IMR-90 (cell line): Measurements from ENCODE around the gene BCAS1. TPM values are rescaled to one million over a fixed set of nuclear protein-coding genes. Genes with fewer than 3 reads are reported as not detected.

ENCODE experiments used
- ATAC-seq: fragments of 200-7000 bp; cut with Tn5 transposase; 2 replicates; pipeline ENCODE4 v1.9.1; 2020; ENCODE audit warnings: low read depth, mild to moderate bottlenecking, moderate library complexity
- BruUV-seq: library from RNA; stranded (reverse); fragments of 400-500 nt; replicated peaks from 2 replicates; lab custom pipeline; 2021; lab: Mats Ljungman, UMichigan
- CTCF ChIA-PET: fragments of 300-600 bp; formaldehyde crosslinking; extraction: SDS; loops from one replicate; lab custom pipeline; 2021; ENCODE audit warnings: antibody characterized with exemption; lab: Yijun Ruan, JAX
- POLR2A ChIA-PET: fragments of 300-600 bp; sonication (Branson Sonifier 250); formaldehyde crosslinking; loops from one replicate; lab custom pipeline; 2022; ENCODE audit warnings: antibody characterized with exemption; ENCODE audit not compliant: unreplicated experiment; lab: Charles Lee
- DNase-seq: peaks from one replicate; pipeline ENCODE4 v3.0.0; 2013
- H2AFZ ChIP-seq: replicated peaks from 2 replicates; pipeline ENCODE3; 2013; ENCODE audit warnings: low read length, mild to moderate bottlenecking; ENCODE audit not compliant: poor library complexity
- H2AK5ac ChIP-seq: 2 replicates; pipeline ENCODE4 v1.6.1; 2013; ENCODE audit warnings: low read depth, low read length, inconsistent platforms
- H2AK9ac ChIP-seq: replicated peaks from 2 replicates; pipeline ENCODE3; 2013; ENCODE audit warnings: mild to moderate bottlenecking, low read depth, low read length, moderate library complexity; ENCODE audit not compliant: poor library complexity
- H2BK120ac ChIP-seq: 2 replicates; pipeline ENCODE4 v1.6.1; 2013; ENCODE audit warnings: low read depth, low read length, inconsistent platforms
- H2BK15ac ChIP-seq: 3 replicates; pipeline ENCODE4 v1.6.1; 2013; ENCODE audit warnings: low read depth, low read length, inconsistent platforms
- H2BK20ac ChIP-seq: 2 replicates; pipeline ENCODE4 v1.6.1; 2013; ENCODE audit warnings: low read depth, mild to moderate bottlenecking, inconsistent platforms, low read length, moderate library complexity
- H2BK5ac ChIP-seq: 2 replicates; pipeline ENCODE4 v1.6.1; 2013; ENCODE audit warnings: mild to moderate bottlenecking, low read depth, low read length, inconsistent platforms; ENCODE audit not compliant: poor library complexity, severe bottlenecking
- H3K14ac ChIP-seq: replicated peaks from 2 replicates; pipeline ENCODE4 v1.6.1; 2013; ENCODE audit warnings: low read depth, low read length, inconsistent platforms
- H3K18ac ChIP-seq: 2 replicates; pipeline ENCODE4 v1.6.1; 2013; ENCODE audit warnings: low read depth, low read length, control low read depth
- H3K23ac ChIP-seq: 2 replicates; pipeline ENCODE4 v1.6.1; 2013; ENCODE audit warnings: low read depth, low read length, inconsistent platforms
- H3K27ac ChIP-seq: 2 replicates; pipeline ENCODE4 v1.5.1; 2013; ENCODE audit warnings: mild to moderate bottlenecking, control low read depth, low read length; ENCODE audit not compliant: insufficient read depth
- H3K27me3 ChIP-seq: 2 replicates; pipeline ENCODE4 v1.6.1; 2013; ENCODE audit warnings: low read length; ENCODE audit not compliant: control insufficient read depth, insufficient read depth
- H3K36me3 ChIP-seq: 2 replicates; pipeline ENCODE4 v1.6.1; 2013; ENCODE audit warnings: low read length, mixed read lengths; ENCODE audit not compliant: control insufficient read depth, insufficient read depth
- H3K4ac ChIP-seq: 2 replicates; pipeline ENCODE4 v1.6.1; 2013; ENCODE audit warnings: low read depth, low read length, inconsistent platforms
- H3K4me1 ChIP-seq: 2 replicates; pipeline ENCODE4 v1.6.1; 2013; ENCODE audit warnings: low read length, mixed read lengths; ENCODE audit not compliant: control insufficient read depth, insufficient read depth
- H3K4me2 ChIP-seq: 2 replicates; pipeline ENCODE4 v1.6.1; 2013; ENCODE audit warnings: low read depth, mild to moderate bottlenecking, control low read depth, low read length, moderate library complexity
- H3K4me3 ChIP-seq: 2 replicates; pipeline ENCODE4 v1.5.1; 2013; ENCODE audit warnings: low read depth, mild to moderate bottlenecking, control low read depth, low read length, moderate library complexity; ENCODE audit not compliant: insufficient read depth
- H3K56ac ChIP-seq: 2 replicates; pipeline ENCODE4 v1.6.1; 2013; ENCODE audit warnings: low read length, inconsistent platforms; ENCODE audit not compliant: insufficient read depth; ENCODE audit errors: extremely low read depth
- H3K79me1 ChIP-seq, 2 experiments: 2 replicates each; pipeline ENCODE4 v1.6.1; 2013; ENCODE audit warnings: low read length in 2 of 2, inconsistent platforms in 1 of 2, low read depth in 1 of 2
- H3K9ac ChIP-seq: 2 replicates; pipeline ENCODE4 v1.6.1; 2013; ENCODE audit warnings: low read depth, low read length, control low read depth
- H3K9me1 ChIP-seq: 2 replicates; pipeline ENCODE4 v1.6.1; 2013; ENCODE audit warnings: low read length, inconsistent platforms; ENCODE audit not compliant: insufficient read depth
- H3K9me3 ChIP-seq: 2 replicates; pipeline ENCODE4 v1.6.1; 2013; ENCODE audit warnings: low read length; ENCODE audit not compliant: control insufficient read depth, insufficient read depth
- H4K20me1 ChIP-seq: 2 replicates; pipeline ENCODE4 v1.6.1; 2013; ENCODE audit warnings: low read length, inconsistent platforms; ENCODE audit not compliant: insufficient read depth
- H4K5ac ChIP-seq: 2 replicates; pipeline ENCODE4 v1.6.1; 2013; ENCODE audit warnings: mild to moderate bottlenecking, low read depth, low read length, control low read depth
- H4K8ac ChIP-seq, 2 experiments: 2 replicates each; pipeline ENCODE4 v1.6.1; 2013; ENCODE audit warnings: low read depth in 2 of 2, low read length in 2 of 2, control low read depth in 1 of 2, inconsistent platforms in 1 of 2
- H4K91ac ChIP-seq: 2 replicates; pipeline ENCODE4 v1.6.1; 2013; ENCODE audit warnings: low read depth, low read length, inconsistent platforms; ENCODE audit not compliant: insufficient read depth
- BHLHE40 ChIP-seq: fragments of 150-350 bp; IDR thresholded peaks from 2 replicates; pipeline ENCODE4 v1.6.1; 2016; ENCODE audit warnings: mild to moderate bottlenecking, low read depth, low read length
- CHD1 ChIP-seq: IDR thresholded peaks from 2 replicates; pipeline ENCODE4 v1.6.1; 2012; ENCODE audit warnings: low read depth, low read length, improper control_type of control experiment
- CTCF ChIP-seq: conservative IDR thresholded peaks from 2 replicates; pipeline ENCODE4 v1.5.1; 2012; ENCODE audit warnings: mild to moderate bottlenecking, low read depth, low read length, improper control_type of control experiment
- ELK1 ChIP-seq: fragments of 150-350 bp; IDR thresholded peaks from 2 replicates; pipeline ENCODE4 v1.6.1; 2016; ENCODE audit warnings: low read depth, mild to moderate bottlenecking, low read length, moderate library complexity, borderline replicate concordance
- MAFK ChIP-seq: IDR thresholded peaks from 2 replicates; pipeline ENCODE4 v1.6.1; 2012; ENCODE audit warnings: low read depth, low read length, improper control_type of control experiment
- MXI1 ChIP-seq: IDR thresholded peaks from 2 replicates; pipeline ENCODE4 v1.6.1; 2012; ENCODE audit warnings: low read depth, mild to moderate bottlenecking, low read length, moderate library complexity, borderline replicate concordance
- NFE2L2 ChIP-seq: fragments of 150-350 bp; IDR thresholded peaks from 2 replicates; pipeline ENCODE4 v1.6.1; 2016; ENCODE audit warnings: low read depth, mild to moderate bottlenecking, low read length
- RAD21 ChIP-seq: IDR thresholded peaks from 2 replicates; pipeline ENCODE4 v1.6.1; 2012; ENCODE audit warnings: low read length, improper control_type of control experiment
- SMC3 ChIP-seq: fragments of 150-350 bp; IDR thresholded peaks from 2 replicates; pipeline ENCODE4 v1.6.1; 2016; ENCODE audit warnings: low read depth, mild to moderate bottlenecking, antibody characterized with exemption, low read length, moderate library complexity
- WGBS, 2 experiments: methylation state at CpG; one replicate each; pipeline versions ENCODE4 v1.1.5 to v1.1.7; 2013; ENCODE audit warnings: missing lambda C conversion rate in 2 of 2; ENCODE audit not compliant: insufficient read length in 1 of 2; ENCODE audit errors: extremely low coverage in 2 of 2; 5-methylcytosine and 5-hydroxymethylcytosine counted together
- dilution Hi-C: fragments of 300-500 bp; cut with HindIII; formaldehyde crosslinking; loops from one replicate; pipeline ENCODE4 v1.14.3; 2018; ENCODE audit warnings: low sequenced_read_pairs; ENCODE audit not compliant: unreplicated experiment
- in situ Hi-C: fragments of 300-500 bp; cut with MboI; formaldehyde crosslinking; loops from 3 replicates; pipeline ENCODE4 v1.14.3; 2019; ENCODE audit warnings: low sequenced_read_pairs, inconsistent platforms, mixed read lengths
- intact Hi-C: fragments of 100-400 bp; cut with micrococcal nuclease; formaldehyde crosslinking; loops from 2 replicates; pipeline ENCODE4 v1.10.0; 2022
- polyA plus RNA-seq, 3 experiments: library from polyadenylated mRNA; depleted of rRNA; stranded (reverse); fragments of >200 nt; gene quantifications; 2 replicates each; pipeline ENCODE4 v1.2.3, GENCODE V29; 2012; ENCODE audit warnings: low replicate concordance in 1 of 3
- total RNA-seq: library from RNA; depleted of rRNA; stranded (reverse); fragments of >200 nt; gene quantifications from 2 replicates; pipeline ENCODE4 v1.2.3, GENCODE V29; 2012

The BCAS1 gene
- total and polyA plus RNA-seq, 2 of the 4 experiments (the other 2 are of a cell fraction): under 0.01 TPM; not detected in 1

GRCh38 chr20:54103762-54104600 lies 33.6 kb upstream of the BCAS1 start (continued):
- no peak for TF ChIP-seq MXI1

- in situ Hi-C loops (loop anchor here (5.0 to 10.0 kb wide), 2 partner anchors 94 to 532 kb away; no protein-coding TSS in a partner anchor), intact Hi-C loops (no loop called here), dilution Hi-C loops (no loop called here)
- peak overlapping the region; percentile 29 for H2AFZ ChIP-seq
- DNase-seq (peak; percentile 64), ATAC-seq (peak; percentile 86)
- H3K9ac ChIP-seq: no peak overlapping the region
- H3K4me2 ChIP-seq: no peak overlapping the region
- no peak overlapping the region for H2BK120ac ChIP-seq
- H3K14ac ChIP-seq: no peak overlapping the region
- no peak overlapping the region for H4K5ac ChIP-seq
- no peak overlapping the region for H3K4ac ChIP-seq
- H2BK20ac ChIP-seq: no peak overlapping the region
- H3K9me3 ChIP-seq: no peaks in the 10 kb centered on the region
- no peak overlapping the region for H3K56ac ChIP-seq
- H2AK5ac ChIP-seq: no peak overlapping the region
- no CpG with 5 or more reads among the region's 11 CpGs for WGBS, 2 experiments
- H2BK5ac ChIP-seq: no peak overlapping the region
- peaks cover 2% of the 10 kb centered on the region; the same call in 1 of the 2 replicates for H3K27me3 ChIP-seq
- no peaks in the 10 kb centered on the region for H4K20me1 ChIP-seq
- no TSS peak for BruUV-seq
- no peak overlapping the region for H2BK15ac ChIP-seq
- no peak overlapping the region for H3K27ac ChIP-seq
- H3K79me1 ChIP-seq: no peaks in the 10 kb centered on the region
- H3K9me1 ChIP-seq: no peaks in the 10 kb centered on the region; the same call in 1 of the 2 replicates
- H4K91ac ChIP-seq: no peak overlapping the region
- ChIA-PET CTCF (interaction anchor here (0.5 to 4.5 kb wide), 19 partner anchors 8 to 544 kb away, joined by 3 to 66 read pairs (median 4); partner anchors contain the start of gene PFDN4), POLR2A (no interaction called here)
- no peaks in the 10 kb centered on the region for H3K36me3 ChIP-seq
- H3K18ac ChIP-seq: no peak overlapping the region
- H3K4me1 ChIP-seq: no peaks in the 10 kb centered on the region
- H2AK9ac ChIP-seq: no peak overlapping the region
- no peak overlapping the region for H3K23ac ChIP-seq
- H4K8ac ChIP-seq: no peak overlapping the region
- H3K4me3 ChIP-seq: no peak overlapping the region
- peak; percentile 86 for TF ChIP-seq SMC3
- TF ChIP-seq BHLHE40: no peak
- peak; percentile 77 for TF ChIP-seq RAD21
- no peak for TF ChIP-seq ELK1
- no peak for TF ChIP-seq NFE2L2
- TF ChIP-seq CTCF: peak; percentile 89
- no peak for TF ChIP-seq CHD1
- no peak for TF ChIP-seq MAFK
- TF ChIP-seq MXI1: peak; percentile 39; the same call in 1 of the 2 replicates
Observed at GRCh38 chr20:54103067-54103761, 32.8 kb upstream of the BCAS1 start.
